Loucy (cell line): ENCODE measurements around the gene PRRT4.

Source experiments
- H2AFZ ChIP-seq: fragments of 200-600 bp; sonication (generic); 2 replicates; pipeline ENCODE4 v1.6.0; 2016; ENCODE audit warnings: antibody characterized with exemption, mild to moderate bottlenecking, low read length, moderate library complexity
- H3F3A ChIP-seq: fragments of 200-600 bp; 2 replicates; pipeline ENCODE4 v1.6.0; 2016; ENCODE audit warnings: antibody characterized with exemption, low read depth, mild to moderate bottlenecking
- H3K27me3 ChIP-seq: fragments of 200-600 bp; sonication (generic); 2 replicates; pipeline ENCODE4 v1.6.1; 2014; ENCODE audit warnings: low read length, mild to moderate bottlenecking; ENCODE audit not compliant: insufficient read depth, poor library complexity, severe bottlenecking
- H3K36me3 ChIP-seq: fragments of 200-600 bp; sonication (generic); 2 replicates; pipeline ENCODE4 v1.6.1; 2016; ENCODE audit warnings: low read length; ENCODE audit not compliant: insufficient read depth
- H3K4me1 ChIP-seq: fragments of 200-600 bp; sonication (generic); 2 replicates; pipeline ENCODE4 v1.5.1; 2014; ENCODE audit warnings: low read length, mild to moderate bottlenecking; ENCODE audit not compliant: insufficient read depth, poor library complexity, severe bottlenecking
- H3K4me2 ChIP-seq: fragments of 200-600 bp; sonication (generic); 2 replicates; pipeline ENCODE4 v1.6.0; 2014; ENCODE audit warnings: antibody characterized with exemption, low read length, low read depth, mild to moderate bottlenecking; ENCODE audit not compliant: poor library complexity, severe bottlenecking
- H3K4me3 ChIP-seq: fragments of 200-600 bp; sonication (generic); 2 replicates; pipeline ENCODE4 v1.5.1; 2014; ENCODE audit warnings: low read length, mild to moderate bottlenecking, mixed read lengths; ENCODE audit not compliant: poor library complexity, severe bottlenecking
- H3K79me2 ChIP-seq: fragments of 200-600 bp; sonication (generic); 2 replicates; pipeline ENCODE4 v1.6.1; 2014; ENCODE audit warnings: low read length; ENCODE audit not compliant: insufficient read depth
- H3K9ac ChIP-seq: fragments of 200-600 bp; sonication (generic); 2 replicates; pipeline ENCODE4 v1.6.0; 2014; ENCODE audit warnings: mild to moderate bottlenecking, low read depth, low read length, moderate library complexity; ENCODE audit not compliant: poor library complexity, severe bottlenecking
- H3K9me2 ChIP-seq: fragments of 200-600 bp; sonication (generic); replicated peaks from 2 replicates; pipeline ENCODE4 v1.6.1; 2016; ENCODE audit warnings: low read depth, low read length, mixed read lengths
- H3K9me3 ChIP-seq: fragments of 200-600 bp; sonication (generic); 2 replicates; pipeline ENCODE4 v1.6.1; 2014; ENCODE audit warnings: mild to moderate bottlenecking, antibody characterized with exemption, low read length, low read depth; ENCODE audit not compliant: insufficient read depth
- H4K20me1 ChIP-seq: fragments of 200-600 bp; sonication (generic); 2 replicates; pipeline ENCODE4 v1.6.0; 2014; ENCODE audit warnings: antibody characterized with exemption, low read length, mild to moderate bottlenecking; ENCODE audit not compliant: insufficient read depth, poor library complexity, severe bottlenecking
- EZH2phosphoT487 ChIP-seq: fragments of 200-600 bp; IDR thresholded peaks from 2 replicates; pipeline ENCODE4 v1.6.1; 2018; ENCODE audit warnings: antibody characterized with exemption, mild to moderate bottlenecking, moderate library complexity, borderline replicate concordance
- TF ChIP-seq, protein P1 (sequence below): fragments of 200-600 bp; sonication (generic); conservative IDR thresholded peaks from 2 replicates; pipeline ENCODE4 v1.5.1; 2014; ENCODE audit warnings: mild to moderate bottlenecking, antibody characterized with exemption, low read length

Gene PRRT4

DNA sequence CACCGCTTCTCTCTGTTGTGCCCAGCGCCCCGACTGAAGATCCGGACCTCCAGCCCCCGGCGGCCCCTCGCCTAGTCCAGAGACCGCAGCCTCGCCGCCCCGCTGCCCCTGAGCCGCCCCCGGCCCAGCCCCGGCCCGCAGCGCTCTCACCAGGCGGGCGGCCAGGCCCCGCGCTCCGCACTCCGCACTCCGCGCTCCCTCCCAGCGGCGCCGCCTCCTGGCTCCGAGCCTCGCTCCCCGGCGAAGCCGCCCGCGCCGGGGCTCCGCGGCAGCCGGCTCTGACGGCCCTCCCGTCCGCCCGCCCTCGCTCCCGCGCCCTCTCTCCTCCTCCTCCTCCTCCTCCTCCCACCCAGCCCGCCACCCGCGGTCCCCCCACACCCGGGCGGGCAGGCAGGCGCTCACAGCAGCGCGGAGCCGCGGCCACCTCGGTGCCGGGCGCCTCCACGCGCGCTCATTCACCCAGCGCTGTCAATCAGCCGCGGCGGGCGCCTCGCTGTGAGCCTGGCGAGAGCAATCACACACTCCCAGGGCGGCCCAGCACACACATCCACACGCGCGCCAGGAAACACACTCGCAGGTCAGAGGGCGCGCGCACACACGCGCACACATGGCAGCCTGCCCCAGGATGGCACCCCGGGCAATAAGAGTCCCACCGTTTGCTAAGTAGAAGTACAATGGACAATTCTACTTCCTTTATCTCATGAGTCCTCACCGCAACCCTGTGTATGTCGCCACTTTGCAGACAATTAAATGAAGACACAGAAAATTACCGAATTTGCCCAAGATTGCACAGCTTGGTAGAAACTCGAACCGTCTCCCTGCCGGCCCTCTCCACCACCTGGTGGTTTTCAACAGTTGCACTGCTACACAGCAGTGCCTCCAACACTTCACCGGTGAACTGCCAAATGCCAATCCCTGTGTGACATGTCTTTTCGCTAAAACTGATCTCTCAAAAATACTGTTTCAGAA lies at the start of gene PRRT4:
TSS of gene PRRT4 (minus strand) at position 280 of the 969 bp plus-strand sequence.
- H3K27me3 ChIP-seq = peaks cover 9% of the 10 kb centered on the region
- H3K4me2 ChIP-seq = peak within 1 kb of the TSS; percentile 76
- no peaks in the 10 kb centered on the region for H3F3A ChIP-seq
- peak within 1 kb of the TSS; percentile 61 for H3K9ac ChIP-seq
- H3K4me3 ChIP-seq = peak within 1 kb of the TSS; percentile 69
- H2AFZ ChIP-seq = peak within 1 kb of the TSS; percentile 41
- no peaks in the 10 kb centered on the region for H4K20me1 ChIP-seq
- no peaks in the 10 kb centered on the region for H3K79me2 ChIP-seq
- TF ChIP-seq EZH2phosphoT487 = no peak
- TF ChIP-seq, protein P1, sequence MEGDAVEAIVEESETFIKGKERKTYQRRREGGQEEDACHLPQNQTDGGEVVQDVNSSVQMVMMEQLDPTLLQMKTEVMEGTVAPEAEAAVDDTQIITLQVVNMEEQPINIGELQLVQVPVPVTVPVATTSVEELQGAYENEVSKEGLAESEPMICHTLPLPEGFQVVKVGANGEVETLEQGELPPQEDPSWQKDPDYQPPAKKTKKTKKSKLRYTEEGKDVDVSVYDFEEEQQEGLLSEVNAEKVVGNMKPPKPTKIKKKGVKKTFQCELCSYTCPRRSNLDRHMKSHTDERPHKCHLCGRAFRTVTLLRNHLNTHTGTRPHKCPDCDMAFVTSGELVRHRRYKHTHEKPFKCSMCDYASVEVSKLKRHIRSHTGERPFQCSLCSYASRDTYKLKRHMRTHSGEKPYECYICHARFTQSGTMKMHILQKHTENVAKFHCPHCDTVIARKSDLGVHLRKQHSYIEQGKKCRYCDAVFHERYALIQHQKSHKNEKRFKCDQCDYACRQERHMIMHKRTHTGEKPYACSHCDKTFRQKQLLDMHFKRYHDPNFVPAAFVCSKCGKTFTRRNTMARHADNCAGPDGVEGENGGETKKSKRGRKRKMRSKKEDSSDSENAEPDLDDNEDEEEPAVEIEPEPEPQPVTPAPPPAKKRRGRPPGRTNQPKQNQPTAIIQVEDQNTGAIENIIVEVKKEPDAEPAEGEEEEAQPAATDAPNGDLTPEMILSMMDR = peak; percentile 36
- H3K4me1 ChIP-seq = peaks cover 11% of the 10 kb centered on the region
- H3K9me3 ChIP-seq = no peaks in the 10 kb centered on the region
- H3K9me2 ChIP-seq = no peaks in the 10 kb centered on the region
- H3K36me3 ChIP-seq = no peaks in the 10 kb centered on the region

DNA sequence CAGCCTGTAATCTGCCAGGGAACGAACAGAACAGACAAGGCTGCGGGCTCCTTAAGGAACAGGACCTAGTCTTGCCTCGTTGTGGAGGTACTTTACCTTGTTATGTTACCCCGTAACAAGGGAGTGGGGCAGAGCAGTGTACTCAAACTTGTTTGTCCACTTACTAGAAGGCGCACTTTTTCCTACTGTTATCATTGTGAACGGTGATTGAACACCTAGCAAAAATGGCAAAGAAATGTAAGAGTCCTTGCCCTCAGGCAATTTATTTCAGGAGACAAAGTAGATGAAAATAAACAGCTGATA lies 48.9 kb upstream of the PRRT4 start:
- no peak for TF ChIP-seq EZH2phosphoT487
- TF ChIP-seq, protein P1 = no peak
- H4K20me1 ChIP-seq = no peaks in the 10 kb centered on the region

DNA sequence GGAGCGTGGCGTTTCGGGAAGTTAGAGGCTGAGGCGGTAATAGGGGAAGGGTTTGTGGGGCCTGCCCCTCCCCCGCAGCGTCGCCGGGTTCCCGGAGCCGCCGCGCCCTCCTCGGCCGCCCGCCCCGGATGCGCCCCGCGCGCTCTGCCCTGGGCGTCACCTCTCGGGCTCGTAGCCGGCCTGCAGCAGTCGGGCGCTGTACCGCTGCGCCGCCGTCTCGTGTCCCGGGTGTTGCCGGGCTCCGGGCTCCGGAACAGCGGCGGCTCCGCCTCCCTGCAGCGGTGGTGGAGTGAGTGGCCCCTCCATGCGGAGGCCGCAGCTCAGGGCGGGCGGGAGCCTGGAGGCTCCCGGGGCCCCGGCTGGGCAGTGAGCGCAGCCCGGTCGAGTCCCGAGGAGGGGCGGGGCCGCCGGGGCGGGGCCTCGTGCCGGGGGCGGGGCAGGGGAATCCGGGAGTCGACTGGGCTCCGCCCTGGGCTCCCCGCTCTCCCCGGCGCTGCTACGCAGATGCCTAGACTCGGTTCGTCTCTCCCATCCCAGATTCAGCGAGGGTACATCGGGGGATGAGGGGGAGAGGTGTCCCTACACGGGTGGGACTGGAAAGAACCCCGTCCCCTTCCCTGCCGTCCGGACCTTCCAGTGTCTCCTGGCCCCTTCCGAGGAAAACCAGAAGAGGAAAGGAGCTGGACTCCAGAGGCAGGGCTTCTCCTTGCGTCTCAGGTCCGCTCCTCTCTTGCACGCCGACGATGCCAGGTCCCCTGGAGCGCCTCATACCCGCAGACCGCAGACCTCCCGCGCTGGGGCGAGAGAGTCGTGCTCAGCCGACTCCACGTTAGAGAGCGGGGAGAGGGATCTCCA lies 48.3 kb upstream of the PRRT4 start, which contains the start of gene IMPDH1:
TSS of gene IMPDH1 (minus strand) at position 387 of the 855 bp plus-strand sequence. CDS start at position 306, 81 bp downstream.
- Histone ChIP-seq H3K79me2 (peaks cover 6% of the 10 kb centered on the region), H3K9me2 (no peaks in the 10 kb centered on the region), H3K27me3 (no peaks in the 10 kb centered on the region), H4K20me1 (no peaks in the 10 kb centered on the region), H3K4me3 (peak within 1 kb of the TSS; percentile 82), H3K4me2 (peak within 1 kb of the TSS; percentile 93), H3K4me1 (peaks cover 29% of the 10 kb centered on the region), H3K36me3 (no peaks in the 10 kb centered on the region), H3K9me3 (no peaks in the 10 kb centered on the region), H3K9ac (peak within 1 kb of the TSS; percentile 53), H2AFZ (peak within 1 kb of the TSS; percentile 94), H3F3A (peaks cover 6% of the 10 kb centered on the region; the same call in 1 of the 2 replicates)
- TF ChIP-seq, protein P1 = no peak
- TF ChIP-seq EZH2phosphoT487 = no peak

More for the DNA sequence above, 48.9 kb upstream of the PRRT4 start:
- no peaks in the 10 kb centered on the region for H3K36me3 ChIP-seq
- H3K4me3 ChIP-seq = peak overlapping the region; percentile 82
- H3K9me2 ChIP-seq = no peaks in the 10 kb centered on the region
- peak overlapping the region; percentile 94 for H2AFZ ChIP-seq
- H3F3A ChIP-seq = peaks cover 6% of the 10 kb centered on the region; the same call in 1 of the 2 replicates
- peak overlapping the region; percentile 93 for H3K4me2 ChIP-seq
- peak overlapping the region; percentile 53 for H3K9ac ChIP-seq
- peaks cover 29% of the 10 kb centered on the region for H3K4me1 ChIP-seq
- H3K9me3 ChIP-seq = no peaks in the 10 kb centered on the region
- no peaks in the 10 kb centered on the region for H3K27me3 ChIP-seq
- H3K79me2 ChIP-seq = peaks cover under 1% of the 10 kb centered on the region; the same call in 1 of the 2 replicates
